Coronary artery (tissue), 2 donors: ENCODE measurements around the gene COG8.

Experiments used
- DNase-seq: peaks from one replicate; pipeline ENCODE4 v3.0.0-alpha.2; 2017; ENCODE audit warnings: low spot score
- H3K27ac ChIP-seq, 2 donors: fragments of 200-600 bp; sonication (generic); one replicate each; pipeline ENCODE4 v1.5.1; 2016 to 2019
- H3K4me3 ChIP-seq: fragments of 200-600 bp; sonication (generic); 2 replicates; pipeline ENCODE4 v1.5.1; 2016; ENCODE audit warnings: mild to moderate bottlenecking, moderate library complexity
- CTCF ChIP-seq: fragments of 200-600 bp; sonication (generic); IDR thresholded peaks from one replicate; pipeline ENCODE4 v1.5.1; 2019; ENCODE audit warnings: antibody characterized with exemption

Gene COG8

GRCh38 chr16:69346683-69347082 lies 7.3 kb upstream of the COG8 start:
- Histone ChIP-seq H3K27ac (no peak overlapping the region), H3K4me3 (no peak overlapping the region)
- TF ChIP-seq CTCF = no peak
- DNase-seq = no peak

GRCh38 chr16:69345923-69346322 lies 6.6 kb upstream of the COG8 start:
- Histone ChIP-seq H3K4me3 (no peak overlapping the region), H3K27ac (no peak overlapping the region)
- no peak for DNase-seq
- TF ChIP-seq CTCF = no peak

- no peak for DNase-seq
- no peak overlapping the region for H3K4me3 ChIP-seq
- TF ChIP-seq CTCF = no peak
- no peak overlapping the region for H3K27ac ChIP-seq
Measured at GRCh38 chr16:69344171-69344570, 4.8 kb upstream of the COG8 start.

GRCh38 chr16:69340095-69340644 lies 806 bp upstream of the COG8 start:
- Histone ChIP-seq H3K4me3 (peak overlapping the region; percentile 95), H3K27ac (peak overlapping the region; percentile 55 to 92)
- DNase-seq = no peak
- TF ChIP-seq CTCF = no peak

- DNase-seq = no peak
- peak overlapping the region; percentile 55 to 92 for H3K27ac ChIP-seq
- no peak for TF ChIP-seq CTCF
- H3K4me3 ChIP-seq = peak overlapping the region; percentile 95
Measured at GRCh38 chr16:69338557-69339288, 641 bp downstream of the COG8 start.

- TF ChIP-seq CTCF = no peak
- no peak for DNase-seq
- Histone ChIP-seq H3K4me3 (no peak overlapping the region), H3K27ac (no peak overlapping the region)
Measured at GRCh38 chr16:69334696-69335095, 4.7 kb downstream of the COG8 start.
